ENCODE measurements around the gene BST2. TPM values are rescaled to one million over a fixed set of nuclear protein-coding genes. Genes with fewer than 3 reads are reported as not detected.

The BST2 gene
- total RNA-seq, 1 experiment from 2014 or later = 22.8 TPM

DNA sequence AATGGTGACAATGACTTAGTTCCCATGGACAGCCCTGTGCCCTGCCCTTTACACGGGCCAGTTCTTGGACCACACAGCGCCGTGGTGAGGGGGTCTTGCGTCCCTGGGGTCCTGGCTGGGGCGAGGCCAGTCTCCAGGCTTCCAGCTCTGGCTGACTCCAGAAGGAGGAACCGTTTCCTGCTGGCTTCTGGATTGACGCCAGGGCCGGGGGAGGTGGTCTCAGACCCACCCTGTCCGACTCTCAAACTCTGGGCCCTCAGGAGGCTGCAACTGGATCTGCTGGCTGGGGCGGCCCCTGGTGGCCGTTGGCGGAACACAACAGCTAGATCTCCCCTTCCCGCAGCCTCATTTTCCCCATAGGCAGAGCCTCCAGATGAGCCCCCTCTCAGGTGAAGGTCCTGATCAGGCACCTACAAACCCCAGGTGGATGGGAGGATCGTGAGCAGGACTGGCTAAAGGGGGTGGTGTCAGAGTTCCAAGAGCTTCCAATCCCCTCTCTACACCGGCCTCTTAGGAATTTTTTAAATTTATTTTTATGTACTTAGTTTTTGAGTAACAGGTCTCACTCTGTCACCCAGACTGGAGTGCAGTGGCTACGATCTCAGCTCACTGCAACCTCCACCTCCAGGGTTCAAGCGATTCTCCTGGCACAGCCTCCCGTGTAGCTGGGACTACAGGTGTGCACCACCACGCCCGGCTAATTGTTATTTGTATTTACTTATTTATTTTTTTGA, 19.4 kb downstream of the BST2 start:
- DNase-seq (ENCODE audit: low spot score) (peak; percentile 89), ATAC-seq (peak; percentile 82)
- no peak for TF ChIP-seq NFE2L1 (CRISPR knock-in tag; IDR thresholded peaks at IDR 0.05)
- no peak for TF ChIP-seq ZNF671 (CRISPR knock-in tag; IDR thresholded peaks at IDR 0.05)
- TF ChIP-seq, protein P1, sequence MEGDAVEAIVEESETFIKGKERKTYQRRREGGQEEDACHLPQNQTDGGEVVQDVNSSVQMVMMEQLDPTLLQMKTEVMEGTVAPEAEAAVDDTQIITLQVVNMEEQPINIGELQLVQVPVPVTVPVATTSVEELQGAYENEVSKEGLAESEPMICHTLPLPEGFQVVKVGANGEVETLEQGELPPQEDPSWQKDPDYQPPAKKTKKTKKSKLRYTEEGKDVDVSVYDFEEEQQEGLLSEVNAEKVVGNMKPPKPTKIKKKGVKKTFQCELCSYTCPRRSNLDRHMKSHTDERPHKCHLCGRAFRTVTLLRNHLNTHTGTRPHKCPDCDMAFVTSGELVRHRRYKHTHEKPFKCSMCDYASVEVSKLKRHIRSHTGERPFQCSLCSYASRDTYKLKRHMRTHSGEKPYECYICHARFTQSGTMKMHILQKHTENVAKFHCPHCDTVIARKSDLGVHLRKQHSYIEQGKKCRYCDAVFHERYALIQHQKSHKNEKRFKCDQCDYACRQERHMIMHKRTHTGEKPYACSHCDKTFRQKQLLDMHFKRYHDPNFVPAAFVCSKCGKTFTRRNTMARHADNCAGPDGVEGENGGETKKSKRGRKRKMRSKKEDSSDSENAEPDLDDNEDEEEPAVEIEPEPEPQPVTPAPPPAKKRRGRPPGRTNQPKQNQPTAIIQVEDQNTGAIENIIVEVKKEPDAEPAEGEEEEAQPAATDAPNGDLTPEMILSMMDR (IDR thresholded peaks at IDR 0.05) = peak; percentile 83
- H3K27ac Mint-ChIP-seq = no peak overlapping the region
- peaks cover 9% of the 10 kb centered on the region for H3K9me3 Mint-ChIP-seq
- ChIA-PET POLR2A (interaction anchor here (1.2 kb wide), 1 partner anchor 53 kb away, joined by 5 read pairs; no protein-coding TSS in a partner anchor), CTCF (interaction anchor here (0.6 to 2.5 kb wide), 32 partner anchors 8 to 1313 kb away, joined by 3 to 27 read pairs (median 5); partner anchors contain the start of genes ANO8, CCDC194, DDA1 and MVB12A)
- H3K4me1 Mint-ChIP-seq = peaks cover 6% of the 10 kb centered on the region
- peaks cover 4% of the 10 kb centered on the region; the same call in 1 of the 2 replicates for H3K36me3 Mint-ChIP-seq
- peaks cover 25% of the 10 kb centered on the region for H3K27me3 Mint-ChIP-seq (ENCODE audit: low read depth)
- no peak overlapping the region for H3K4me3 Mint-ChIP-seq

DNA sequence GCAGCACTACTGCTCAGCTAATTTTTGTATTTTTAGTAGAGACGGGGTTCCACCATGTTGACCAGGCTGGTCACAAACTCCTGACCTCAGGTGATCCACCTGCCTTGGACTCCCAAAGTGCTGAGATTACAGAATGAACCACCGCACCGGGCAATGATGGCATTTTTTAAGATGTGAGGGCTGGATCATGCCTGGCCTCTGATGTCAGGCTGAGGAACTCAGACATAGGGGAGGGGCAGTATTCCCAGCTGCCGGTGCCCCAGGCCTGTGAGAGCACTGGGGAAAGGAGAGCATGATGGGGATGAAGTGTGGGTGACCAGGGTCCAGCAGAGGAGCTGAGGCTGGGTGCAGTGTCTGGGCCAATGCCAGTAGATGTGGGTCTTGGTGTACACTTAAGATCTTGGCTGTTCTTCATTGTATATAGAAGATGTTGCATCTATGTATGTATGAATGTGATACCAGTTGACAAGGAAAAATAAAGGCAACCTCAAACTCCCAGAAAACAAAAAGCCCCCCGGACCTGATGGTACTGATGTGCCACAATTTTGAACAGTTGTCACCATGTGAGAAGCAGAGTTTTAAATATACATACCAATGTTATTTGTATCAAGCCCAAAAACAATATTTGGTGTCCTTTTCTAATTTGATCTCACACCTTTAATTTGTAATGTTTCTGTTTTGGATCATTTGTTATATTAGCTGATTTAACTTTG, 24.8 kb downstream of the BST2 start:
- Mint-ChIP-seq H3K9me3 (peaks cover 8% of the 10 kb centered on the region), H3K27ac (no peak overlapping the region), H3K27me3 (ENCODE audit: low read depth) (no peaks in the 10 kb centered on the region), H3K4me1 (peaks cover 18% of the 10 kb centered on the region), H3K36me3 (peaks cover 9% of the 10 kb centered on the region), H3K4me3 (no peak overlapping the region)
- DNase-seq (ENCODE audit: low spot score) (no peak), ATAC-seq (no peak)
- TF ChIP-seq SMAD4 (CRISPR knock-in tag; IDR thresholded peaks at IDR 0.05) (no peak), GRHL2 (CRISPR knock-in tag; IDR thresholded peaks at IDR 0.05; ENCODE audit: insufficient replicate concordance, severe bottlenecking) (no peak), GABPB1 (CRISPR knock-in tag; IDR thresholded peaks at IDR 0.05) (no peak), TEAD1 (CRISPR knock-in tag; IDR thresholded peaks at IDR 0.05) (no peak), RELA (CRISPR knock-in tag; IDR thresholded peaks at IDR 0.05; ENCODE audit: borderline replicate concordance) (no peak), ZNF317 (CRISPR knock-in tag; IDR thresholded peaks at IDR 0.05; ENCODE audit: borderline replicate concordance, low read depth) (no peak), TP53 (CRISPR knock-in tag; IDR thresholded peaks at IDR 0.05) (no peak), TEAD4 (CRISPR knock-in tag; IDR thresholded peaks at IDR 0.05) (no peak), NR3C1 (CRISPR knock-in tag; conservative IDR thresholded peaks at IDR 0.05; ENCODE audit: low read depth) (no peak), ZNF396 (CRISPR knock-in tag; IDR thresholded peaks at IDR 0.05; ENCODE audit: borderline replicate concordance) (no peak)
- TF ChIP-seq, protein P2, sequence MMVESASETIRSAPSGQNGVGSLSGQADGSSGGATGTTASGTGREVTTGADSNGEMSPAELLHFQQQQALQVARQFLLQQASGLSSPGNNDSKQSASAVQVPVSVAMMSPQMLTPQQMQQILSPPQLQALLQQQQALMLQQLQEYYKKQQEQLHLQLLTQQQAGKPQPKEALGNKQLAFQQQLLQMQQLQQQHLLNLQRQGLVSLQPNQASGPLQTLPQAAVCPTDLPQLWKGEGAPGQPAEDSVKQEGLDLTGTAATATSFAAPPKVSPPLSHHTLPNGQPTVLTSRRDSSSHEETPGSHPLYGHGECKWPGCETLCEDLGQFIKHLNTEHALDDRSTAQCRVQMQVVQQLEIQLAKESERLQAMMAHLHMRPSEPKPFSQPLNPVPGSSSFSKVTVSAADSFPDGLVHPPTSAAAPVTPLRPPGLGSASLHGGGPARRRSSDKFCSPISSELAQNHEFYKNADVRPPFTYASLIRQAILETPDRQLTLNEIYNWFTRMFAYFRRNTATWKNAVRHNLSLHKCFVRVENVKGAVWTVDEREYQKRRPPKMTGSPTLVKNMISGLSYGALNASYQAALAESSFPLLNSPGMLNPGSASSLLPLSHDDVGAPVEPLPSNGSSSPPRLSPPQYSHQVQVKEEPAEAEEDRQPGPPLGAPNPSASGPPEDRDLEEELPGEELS (CRISPR knock-in tag; IDR thresholded peaks at IDR 0.05) = no peak
- POLR2A ChIA-PET = interaction anchor here (0.6 kb wide), 1 partner anchor 241 kb away, joined by 3 read pairs; no protein-coding TSS in a partner anchor
- CTCF ChIA-PET = interaction anchor here (1.1 to 1.7 kb wide), 4 partner anchors 9 to 85 kb away, joined by 3 to 5 read pairs (median 4); no protein-coding TSS in a partner anchor

DNA sequence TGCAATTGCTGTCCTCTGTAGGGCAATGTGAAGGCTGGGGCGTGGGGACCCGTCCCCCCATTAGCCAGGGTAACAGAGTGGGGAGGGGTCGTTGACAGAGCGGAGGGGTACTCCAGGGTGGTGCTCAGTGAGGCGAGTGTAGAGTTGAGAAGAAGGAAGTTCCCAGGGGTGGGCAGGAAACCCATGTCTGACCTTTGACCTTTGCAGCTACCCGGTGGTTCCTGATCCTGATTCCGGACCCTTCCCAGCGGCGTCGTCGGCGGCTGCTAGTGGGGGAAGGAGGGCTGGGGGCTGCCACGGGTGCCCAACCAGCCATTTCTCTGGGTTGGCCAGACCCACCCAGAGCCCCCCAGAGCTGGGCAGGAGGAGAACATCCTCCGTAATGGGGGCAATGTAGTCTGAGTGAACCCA, 26.2 kb downstream of the BST2 start:
- TF ChIP-seq NR2C2 (CRISPR knock-in tag; IDR thresholded peaks at IDR 0.05) = peak; percentile 57; the same call in 1 of the 2 replicates
- TF ChIP-seq, protein P3, sequence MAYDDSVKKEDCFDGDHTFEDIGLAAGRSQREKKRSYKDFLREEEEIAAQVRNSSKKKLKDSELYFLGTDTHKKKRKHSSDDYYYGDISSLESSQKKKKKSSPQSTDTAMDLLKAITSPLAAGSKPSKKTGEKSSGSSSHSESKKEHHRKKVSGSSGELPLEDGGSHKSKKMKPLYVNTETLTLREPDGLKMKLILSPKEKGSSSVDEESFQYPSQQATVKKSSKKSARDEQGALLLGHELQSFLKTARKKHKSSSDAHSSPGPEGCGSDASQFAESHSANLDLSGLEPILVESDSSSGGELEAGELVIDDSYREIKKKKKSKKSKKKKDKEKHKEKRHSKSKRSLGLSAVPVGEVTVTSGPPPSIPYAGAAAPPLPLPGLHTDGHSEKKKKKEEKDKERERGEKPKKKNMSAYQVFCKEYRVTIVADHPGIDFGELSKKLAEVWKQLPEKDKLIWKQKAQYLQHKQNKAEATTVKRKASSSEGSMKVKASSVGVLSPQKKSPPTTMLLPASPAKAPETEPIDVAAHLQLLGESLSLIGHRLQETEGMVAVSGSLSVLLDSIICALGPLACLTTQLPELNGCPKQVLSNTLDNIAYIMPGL (CRISPR knock-in tag; IDR thresholded peaks at IDR 0.05) = no peak
- Mint-ChIP-seq H3K4me3 (no peak overlapping the region), H3K27ac (peak overlapping the region; percentile 84; the same call in 1 of the 2 replicates), H3K9me3 (peaks cover 8% of the 10 kb centered on the region), H3K27me3 (ENCODE audit: low read depth) (no peaks in the 10 kb centered on the region), H3K36me3 (peaks cover 9% of the 10 kb centered on the region), H3K4me1 (peaks cover 18% of the 10 kb centered on the region)
- POLR2A ChIA-PET = interaction anchor here (0.5 kb wide), 1 partner anchor 612 kb away, joined by 4 read pairs; no protein-coding TSS in a partner anchor
- CTCF ChIA-PET = interaction anchor here (0.6 to 1.7 kb wide), 3 partner anchors 46 to 311 kb away, joined by 3 read pairs; no protein-coding TSS in a partner anchor
- DNase-seq (ENCODE audit: low spot score) (peak; percentile 53), ATAC-seq (peak; percentile 75)
